Activated CD4-positive, alpha-beta memory T cell treated with anti-CD3 and anti-CD28 coated beads, Interleukin-2, amount 10 ng/mL, durations not matched to agents 7 days and 5 days (primary cell): Measurements from ENCODE around the gene TOM1L2. TPM values are rescaled to one million over a fixed set of nuclear protein-coding genes. Genes with fewer than 3 reads are reported as not detected.
A peak's percentile ranks its signal among the peaks of the same experiment; 100 is the strongest.

ENCODE experiments used
- CTCF ChIA-PET: fragments of 350-600 bp; sonication (Branson Sonifier 250); formaldehyde crosslinking; loops from one replicate; lab custom pipeline; 2021; ENCODE audit warnings: antibody characterized with exemption, inconsistent platforms; lab: Charles Lee
- POLR2A ChIA-PET: fragments of 350-600 bp; sonication (Branson Sonifier 250); formaldehyde crosslinking; loops from one replicate; lab custom pipeline; 2021; ENCODE audit warnings: antibody characterized with exemption; lab: Charles Lee
- DNase-seq: peaks from one replicate; pipeline ENCODE4 v3.0.0-alpha.2; 2020
- H3K27ac Mint-ChIP-seq: one replicate; pipeline ENCODE4 v1.8.0; 2021; ENCODE audit warnings: mild to moderate bottlenecking, mixed read lengths
- H3K27me3 Mint-ChIP-seq: one replicate; pipeline ENCODE4 v1.8.0; 2021; ENCODE audit warnings: mixed read lengths
- H3K36me3 Mint-ChIP-seq: one replicate; pipeline ENCODE4 v1.8.0; 2021; ENCODE audit warnings: low read depth, mixed read lengths
- H3K4me1 Mint-ChIP-seq: one replicate; pipeline ENCODE4 v1.8.0; 2021; ENCODE audit warnings: mixed read lengths
- H3K4me3 Mint-ChIP-seq: one replicate; pipeline ENCODE4 v1.8.0; 2021; ENCODE audit warnings: mild to moderate bottlenecking, mixed read lengths
- H3K9me3 Mint-ChIP-seq: one replicate; pipeline ENCODE4 v1.8.0; 2021; ENCODE audit warnings: mixed read lengths
- total RNA-seq, 2 experiments: library from RNA; stranded (reverse); gene quantifications; one replicate each; pipeline ENCODE4 v1.2.3, GENCODE V29; 2021

Gene TOM1L2
- total RNA-seq, 2 experiments from 2014 or later, result 29.3 to 30.3 TPM

DNA sequence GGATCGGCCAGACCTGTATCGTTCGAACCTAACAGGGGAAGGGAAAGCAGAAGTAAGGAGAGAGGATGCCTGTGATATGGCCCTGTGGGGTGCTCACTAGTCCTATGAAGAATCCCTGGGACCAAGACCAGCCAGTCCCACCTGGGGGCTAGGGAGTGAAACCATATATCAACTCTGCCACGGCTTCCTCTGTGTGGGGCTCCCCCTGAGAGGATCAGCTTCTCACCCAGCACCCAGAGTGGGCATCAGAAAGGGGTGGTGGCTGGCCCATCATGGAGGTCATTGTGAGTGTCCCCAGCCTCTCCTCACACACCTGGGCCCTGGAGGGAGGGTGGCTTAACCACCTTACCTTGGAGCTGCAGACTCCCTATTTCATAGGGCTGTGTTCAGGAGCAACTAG is 105.3 kb downstream of the TOM1L2 start:
- no peaks in the 10 kb centered on the region for H3K27me3 Mint-ChIP-seq
- ChIA-PET POLR2A (interaction anchor here (0.7 to 1.4 kb wide), 2 partner anchors 31 to 47 kb away, joined by 3 read pairs; no protein-coding TSS in a partner anchor), CTCF (interaction anchor here (1.5 kb wide), 1 partner anchor 24 kb away, joined by 5 read pairs; no protein-coding TSS in a partner anchor)

DNA sequence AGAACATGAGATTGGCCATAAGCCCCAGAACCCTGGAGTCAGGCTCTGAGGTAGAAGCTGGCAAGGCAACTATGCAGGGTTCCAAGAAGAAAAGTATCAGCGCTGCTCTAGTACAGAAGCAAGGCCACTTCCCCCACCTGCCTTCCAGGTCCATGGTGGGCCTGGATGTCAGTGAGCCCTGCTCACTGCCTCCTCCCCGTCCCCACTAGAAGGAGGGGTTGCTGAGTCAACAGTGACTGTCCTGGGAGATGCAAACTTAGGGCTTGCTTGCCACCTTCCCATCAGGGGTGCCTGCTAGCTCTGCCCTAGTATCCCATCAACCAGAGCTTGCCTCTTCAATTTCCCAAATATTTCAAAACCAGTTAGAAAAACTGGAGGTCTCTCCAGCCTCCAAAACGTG is 105.8 kb downstream of the TOM1L2 start:
- ChIA-PET POLR2A (interaction anchor here (1.4 kb wide), 1 partner anchor 46 kb away, joined by 3 read pairs; no protein-coding TSS in a partner anchor), CTCF (interaction anchor here (1.5 kb wide), 1 partner anchor 24 kb away, joined by 5 read pairs; no protein-coding TSS in a partner anchor)
- H3K9me3 Mint-ChIP-seq, result no peaks in the 10 kb centered on the region
- no peaks in the 10 kb centered on the region for H3K27me3 Mint-ChIP-seq
- no peak overlapping the region for H3K4me3 Mint-ChIP-seq
- peaks cover 11% of the 10 kb centered on the region for H3K4me1 Mint-ChIP-seq
- H3K27ac Mint-ChIP-seq, result no peak overlapping the region
- peaks cover 2% of the 10 kb centered on the region for H3K36me3 Mint-ChIP-seq
- no peak for DNase-seq

More for the DNA sequence above, 105.3 kb downstream of the TOM1L2 start:
- Mint-ChIP-seq H3K4me3 (no peak overlapping the region), H3K36me3 (peaks cover 2% of the 10 kb centered on the region), H3K9me3 (no peaks in the 10 kb centered on the region), H3K27ac (no peak overlapping the region), H3K4me1 (peaks cover 11% of the 10 kb centered on the region)
- no peak for DNase-seq

- Mint-ChIP-seq H3K27ac (no peak overlapping the region), H3K4me1 (peaks cover 14% of the 10 kb centered on the region), H3K27me3 (no peaks in the 10 kb centered on the region), H3K4me3 (no peak overlapping the region), H3K9me3 (no peaks in the 10 kb centered on the region), H3K36me3 (peaks cover 2% of the 10 kb centered on the region)
- DNase-seq, result no peak
- POLR2A ChIA-PET, result no interaction called here
- CTCF ChIA-PET, result no interaction called here
Measured at GRCh38 chr17:17865035-17865434, 107.2 kb downstream of the TOM1L2 start.

GRCh38 chr17:17860766-17861107 is 111.5 kb downstream of the TOM1L2 start:
- H3K4me3 Mint-ChIP-seq, result no peak overlapping the region
- DNase-seq, result no peak
- ChIA-PET CTCF (interaction anchor here (1.0 to 10.8 kb wide), 10 partner anchors 11 to 181 kb away, joined by 3 to 89 read pairs (median 7); partner anchors contain the start of gene SREBF1), POLR2A (interaction anchor here (0.7 to 2.6 kb wide), 6 partner anchors 25 to 181 kb away, joined by 3 to 14 read pairs (median 6); partner anchors contain the start of gene SREBF1)
- no peak overlapping the region for H3K27ac Mint-ChIP-seq
- no peaks in the 10 kb centered on the region for H3K9me3 Mint-ChIP-seq
- H3K27me3 Mint-ChIP-seq, result no peaks in the 10 kb centered on the region
- no peaks in the 10 kb centered on the region for H3K36me3 Mint-ChIP-seq
- peaks cover 28% of the 10 kb centered on the region for H3K4me1 Mint-ChIP-seq

DNA sequence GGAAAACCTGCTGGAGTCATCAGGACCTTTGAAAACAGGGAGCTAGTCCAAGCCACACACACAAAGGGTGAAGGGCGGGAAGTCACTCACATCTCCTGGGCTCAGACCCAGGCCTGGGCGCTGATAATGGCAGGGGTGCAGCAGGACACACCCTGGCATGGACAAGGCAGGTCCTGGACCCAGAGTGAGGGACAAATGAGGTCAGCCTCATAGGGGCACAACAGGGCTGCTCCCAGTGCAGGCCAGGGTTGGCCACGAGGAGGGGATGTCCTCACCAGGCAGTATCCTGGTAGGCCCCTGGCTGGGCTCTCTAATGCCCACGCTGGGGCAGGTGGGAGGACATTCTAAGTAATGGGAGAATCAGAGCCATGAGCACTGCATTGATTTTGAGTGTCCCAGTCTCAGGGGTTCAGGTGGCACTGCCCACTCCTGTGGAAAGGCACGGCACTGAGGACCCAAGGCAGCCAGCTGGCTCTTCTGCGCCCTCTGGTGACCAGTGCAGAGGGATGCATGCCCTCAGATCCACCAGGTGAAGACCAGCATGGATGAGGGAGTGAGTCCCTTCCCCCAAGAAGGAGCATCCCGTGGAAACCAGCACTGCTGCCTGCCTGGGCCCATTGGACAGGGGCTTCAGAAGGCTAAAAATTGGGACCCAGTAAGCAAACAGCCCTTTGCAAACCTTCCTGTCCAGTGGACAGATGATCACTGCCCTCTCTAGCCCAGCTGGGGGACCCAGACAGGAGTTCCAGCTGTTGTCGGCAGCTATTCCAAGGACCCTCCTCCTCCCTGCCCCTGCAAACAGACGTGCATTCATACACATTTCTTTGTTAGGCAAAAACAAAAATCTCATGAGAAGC is 112.1 kb downstream of the TOM1L2 start:
- H3K4me1 Mint-ChIP-seq, result peaks cover 34% of the 10 kb centered on the region
- ChIA-PET CTCF (interaction anchor here (0.6 to 10.8 kb wide), 11 partner anchors 11 to 181 kb away, joined by 3 to 89 read pairs (median 6); partner anchors contain the start of gene SREBF1), POLR2A (interaction anchor here (0.7 to 2.6 kb wide), 7 partner anchors 19 to 180 kb away, joined by 3 to 14 read pairs (median 4); partner anchors contain the start of gene SREBF1)
- H3K36me3 Mint-ChIP-seq, result no peaks in the 10 kb centered on the region
- no peak overlapping the region for H3K4me3 Mint-ChIP-seq
- DNase-seq, result peak; percentile 76
- H3K9me3 Mint-ChIP-seq, result no peaks in the 10 kb centered on the region
- H3K27ac Mint-ChIP-seq, result no peak overlapping the region
- no peaks in the 10 kb centered on the region for H3K27me3 Mint-ChIP-seq

GRCh38 chr17:17857496-17857895 is 114.7 kb downstream of the TOM1L2 start:
- POLR2A ChIA-PET, result interaction anchor here (0.9 to 7.8 kb wide), 2 partner anchors 18 to 126 kb away, joined by 3 to 170 read pairs; partner anchors contain the start of gene SREBF1
- Mint-ChIP-seq H3K36me3 (peaks cover 3% of the 10 kb centered on the region), H3K9me3 (no peaks in the 10 kb centered on the region), H3K4me3 (no peak overlapping the region), H3K27me3 (no peaks in the 10 kb centered on the region), H3K4me1 (peaks cover 46% of the 10 kb centered on the region), H3K27ac (no peak overlapping the region)
- CTCF ChIA-PET, result interaction anchor here (1.3 to 10.8 kb wide), 2 partner anchors 44 to 175 kb away, joined by 3 to 89 read pairs; no protein-coding TSS in a partner anchor
- no peak for DNase-seq

- H3K4me1 Mint-ChIP-seq, result peaks cover 56% of the 10 kb centered on the region
- no peak for DNase-seq
Measured at GRCh38 chr17:17856386-17856785, 115.8 kb downstream of the TOM1L2 start.

DNA sequence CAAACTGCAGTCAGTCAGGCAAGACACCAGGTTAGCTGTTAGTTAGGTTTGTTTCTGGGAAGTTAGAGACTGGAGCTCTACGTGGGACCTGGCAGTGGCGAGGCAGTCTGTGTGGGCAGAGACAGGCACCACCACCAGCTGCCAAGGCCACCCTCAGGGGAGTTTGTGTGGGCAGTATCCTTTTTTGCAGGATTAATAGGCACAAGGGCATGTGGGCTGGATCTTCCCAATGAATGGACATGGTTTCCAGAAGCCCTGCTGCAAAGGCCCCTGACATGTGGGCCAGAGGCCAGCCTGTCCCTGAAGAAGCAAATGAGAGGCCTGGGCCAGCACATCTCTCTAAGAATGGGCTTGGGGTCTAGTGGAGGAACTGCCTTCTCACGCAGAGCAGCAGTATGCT is 116.2 kb downstream of the TOM1L2 start:
- POLR2A ChIA-PET, result interaction anchor here (1.2 to 7.8 kb wide), 6 partner anchors 17 to 174 kb away, joined by 3 to 170 read pairs (median 14); partner anchors contain the start of gene SREBF1
- Mint-ChIP-seq H3K27ac (peak overlapping the region; percentile 54), H3K4me3 (no peak overlapping the region), H3K4me1 (peaks cover 60% of the 10 kb centered on the region), H3K27me3 (no peaks in the 10 kb centered on the region), H3K36me3 (peaks cover 3% of the 10 kb centered on the region), H3K9me3 (no peaks in the 10 kb centered on the region)
- DNase-seq, result no peak
- CTCF ChIA-PET, result interaction anchor here (0.7 to 10.8 kb wide), 8 partner anchors 15 to 174 kb away, joined by 3 to 89 read pairs (median 4); partner anchors contain the start of gene SREBF1

More at GRCh38 chr17:17856386-17856785, 115.8 kb downstream of the TOM1L2 start:
- peaks cover 3% of the 10 kb centered on the region for H3K36me3 Mint-ChIP-seq
- no peaks in the 10 kb centered on the region for H3K27me3 Mint-ChIP-seq
- POLR2A ChIA-PET, result interaction anchor here (1.2 to 7.8 kb wide), 4 partner anchors 17 to 162 kb away, joined by 3 to 170 read pairs (median 28); partner anchors contain the start of gene SREBF1
- no peak overlapping the region for H3K4me3 Mint-ChIP-seq
- CTCF ChIA-PET, result interaction anchor here (1.3 to 10.8 kb wide), 3 partner anchors 20 to 174 kb away, joined by 3 to 89 read pairs (median 23); partner anchors contain the start of gene SREBF1
- no peaks in the 10 kb centered on the region for H3K9me3 Mint-ChIP-seq
- H3K27ac Mint-ChIP-seq, result no peak overlapping the region

- Mint-ChIP-seq H3K27ac (peak overlapping the region; percentile 90), H3K4me1 (peaks cover 74% of the 10 kb centered on the region), H3K9me3 (no peaks in the 10 kb centered on the region), H3K4me3 (no peak overlapping the region), H3K36me3 (peaks cover 9% of the 10 kb centered on the region), H3K27me3 (no peaks in the 10 kb centered on the region)
- peak; percentile 64 for DNase-seq
- ChIA-PET CTCF (interaction anchor here (3.2 to 10.8 kb wide), 2 partner anchors 18 to 41 kb away, joined by 23 to 89 read pairs; partner anchors contain the start of gene SREBF1), POLR2A (interaction anchor here (0.9 to 7.8 kb wide), 9 partner anchors 8 to 172 kb away, joined by 3 to 170 read pairs (median 8); partner anchors contain the start of gene SREBF1)
Measured at GRCh38 chr17:17853811-17854447, 118.3 kb downstream of the TOM1L2 start.

DNA sequence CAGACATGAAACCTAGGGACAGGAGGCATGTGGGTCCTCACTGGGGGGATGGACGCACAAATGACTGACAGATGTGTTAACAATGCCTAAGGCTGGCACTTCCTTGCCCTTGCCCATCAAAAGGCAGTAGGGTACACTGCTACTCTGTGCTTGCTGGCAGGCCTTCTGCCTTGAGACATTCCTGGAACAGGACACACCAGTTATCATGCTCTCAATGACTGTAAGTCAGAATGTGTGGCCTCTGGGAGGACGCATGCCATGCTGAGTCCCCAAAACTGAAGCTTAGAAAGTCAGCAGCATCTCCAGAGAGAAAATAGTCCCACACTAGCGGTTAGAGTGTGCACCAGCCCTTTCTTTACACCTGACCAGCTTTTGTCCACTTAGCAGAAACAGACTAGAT is 119.3 kb downstream of the TOM1L2 start:
- no peak for DNase-seq
- Mint-ChIP-seq H3K4me3 (no peak overlapping the region), H3K27me3 (no peaks in the 10 kb centered on the region), H3K4me1 (peaks cover 84% of the 10 kb centered on the region), H3K9me3 (no peaks in the 10 kb centered on the region), H3K27ac (peak overlapping the region; percentile 90), H3K36me3 (peaks cover 9% of the 10 kb centered on the region)
- POLR2A ChIA-PET, result interaction anchor here (1.0 to 7.8 kb wide), 5 partner anchors 14 to 171 kb away, joined by 3 to 170 read pairs (median 8); partner anchors contain the start of gene SREBF1
- CTCF ChIA-PET, result interaction anchor here (3.2 kb wide), 1 partner anchor 17 kb away, joined by 23 read pairs; the partner anchor contains the start of gene SREBF1

GRCh38 chr17:17851103-17852002 is 120.8 kb downstream of the TOM1L2 start:
- Mint-ChIP-seq H3K36me3 (peaks cover 9% of the 10 kb centered on the region), H3K4me1 (peaks cover 92% of the 10 kb centered on the region), H3K27me3 (no peaks in the 10 kb centered on the region), H3K9me3 (no peaks in the 10 kb centered on the region), H3K27ac (peak overlapping the region; percentile 99), H3K4me3 (no peak overlapping the region)
- no peak for DNase-seq
- CTCF ChIA-PET, result interaction anchor here (0.6 kb wide), 1 partner anchor 15 kb away, joined by 3 read pairs; no protein-coding TSS in a partner anchor
- POLR2A ChIA-PET, result interaction anchor here (1.8 to 7.8 kb wide), 6 partner anchors 10 to 101 kb away, joined by 4 to 253 read pairs (median 56); partner anchors contain the start of gene SREBF1
